Trophoblast cell (in vitro differentiated cells and primary cell): ENCODE measurements around the gene KLF16.

Source experiments
- DNase-seq, 2 donors: peaks; one replicate each; pipeline ENCODE4 v3.0.0-alpha.2; 2016
- H2AFZ ChIP-seq: 2 replicates; pipeline ENCODE4 v1.6.1; 2013; ENCODE audit warnings: low read length, moderate library complexity, mild to moderate bottlenecking; ENCODE audit not compliant: insufficient read depth, poor library complexity
- H2AK5ac ChIP-seq: 2 replicates; pipeline ENCODE4 v1.6.1; 2013; ENCODE audit warnings: mild to moderate bottlenecking, low read length
- H2BK120ac ChIP-seq: 2 replicates; pipeline ENCODE4 v1.6.1; 2013; ENCODE audit warnings: low read length, mild to moderate bottlenecking, moderate library complexity; ENCODE audit not compliant: insufficient read depth, poor library complexity
- H2BK12ac ChIP-seq: 2 replicates; pipeline ENCODE4 v1.6.1; 2013; ENCODE audit warnings: mild to moderate bottlenecking, low read length, moderate library complexity
- H2BK5ac ChIP-seq: 2 replicates; pipeline ENCODE4 v1.6.1; 2013; ENCODE audit warnings: low read length, low read depth, moderate library complexity, mild to moderate bottlenecking; ENCODE audit not compliant: poor library complexity
- H3K14ac ChIP-seq: 2 replicates; pipeline ENCODE4 v1.6.1; 2013; ENCODE audit warnings: mild to moderate bottlenecking, low read length
- H3K18ac ChIP-seq: 2 replicates; pipeline ENCODE4 v1.6.1; 2013; ENCODE audit warnings: mild to moderate bottlenecking, low read length
- H3K23ac ChIP-seq: 2 replicates; pipeline ENCODE4 v1.6.1; 2013; ENCODE audit warnings: low read length
- H3K27ac ChIP-seq: 2 replicates; pipeline ENCODE4 v1.5.1; 2013; ENCODE audit warnings: low read depth, mild to moderate bottlenecking, inconsistent platforms, low read length, moderate library complexity
- H3K27me3 ChIP-seq: 2 replicates; pipeline ENCODE4 v1.6.1; 2013; ENCODE audit warnings: inconsistent platforms, mild to moderate bottlenecking, low read length, moderate library complexity; ENCODE audit not compliant: insufficient read depth
- H3K36me3 ChIP-seq, 2 experiments: 1 replicate in 1 of 2; 2 replicates in 1 of 2; pipeline ENCODE4 v1.6.1; 2013; ENCODE audit warnings: low read length in 2 of 2, mild to moderate bottlenecking in 2 of 2, moderate library complexity in 1 of 2; ENCODE audit not compliant: insufficient read depth in 2 of 2, control insufficient read depth in 1 of 2
- H3K4ac ChIP-seq: 2 replicates; pipeline ENCODE4 v1.6.1; 2013; ENCODE audit warnings: low read depth, mild to moderate bottlenecking, low read length, moderate library complexity
- H3K4me1 ChIP-seq, 2 experiments: 1 replicate in 1 of 2; 2 replicates in 1 of 2; pipeline ENCODE4 v1.6.1; 2013; ENCODE audit warnings: low read length in 2 of 2, mild to moderate bottlenecking in 2 of 2, moderate library complexity in 1 of 2; ENCODE audit not compliant: insufficient read depth in 2 of 2, control insufficient read depth in 1 of 2
- H3K4me2 ChIP-seq: 2 replicates; pipeline ENCODE4 v1.6.1; 2013; ENCODE audit warnings: inconsistent platforms, mild to moderate bottlenecking, low read length, moderate library complexity
- H3K4me3 ChIP-seq: 2 replicates; pipeline ENCODE4 v1.5.1; 2013; ENCODE audit warnings: mild to moderate bottlenecking, low read depth, low read length, inconsistent platforms
- H3K79me1 ChIP-seq: one replicate; pipeline ENCODE4 v1.6.1; 2013; ENCODE audit warnings: low read length
- H3K79me2 ChIP-seq: 2 replicates; pipeline ENCODE4 v1.6.1; 2013; ENCODE audit warnings: low read length, mild to moderate bottlenecking; ENCODE audit not compliant: control insufficient read depth, insufficient read depth, poor library complexity
- H3K9ac ChIP-seq: 2 replicates; pipeline ENCODE4 v1.6.1; 2013; ENCODE audit warnings: mild to moderate bottlenecking, low read length
- H3K9me3 ChIP-seq: 2 replicates; pipeline ENCODE4 v1.6.1; 2013; ENCODE audit warnings: low read depth, mild to moderate bottlenecking, control low read depth, inconsistent platforms, low read length; ENCODE audit not compliant: insufficient read depth
- H4K12ac ChIP-seq: 2 replicates; pipeline ENCODE4 v1.6.1; 2013; ENCODE audit warnings: low read depth, mild to moderate bottlenecking, low read length, moderate library complexity
- H4K8ac ChIP-seq: 2 replicates; pipeline ENCODE4 v1.6.1; 2013; ENCODE audit warnings: low read depth, mild to moderate bottlenecking, low read length, moderate library complexity
- H4K91ac ChIP-seq: one replicate; pipeline ENCODE4 v1.6.1; 2013; ENCODE audit warnings: low read depth, mild to moderate bottlenecking, low read length, moderate library complexity
- WGBS: extraction: QIAGEN DNeasy Blood & Tissue Kit; methylation state at CpG from one replicate; pipeline ENCODE4 v1.1.7; 2013; ENCODE audit warnings: missing lambda C conversion rate; ENCODE audit not compliant: insufficient read length, insufficient coverage; ENCODE audit errors: extremely low coverage; 5-methylcytosine and 5-hydroxymethylcytosine counted together

KLF16 gene

GRCh38 chr19:1813192-1814182, 49.9 kb downstream of the KLF16 start:
- Histone ChIP-seq H3K79me2 (no peaks in the 10 kb centered on the region), H3K36me3 (peaks cover 38% of the 10 kb centered on the region in 2 experiments), H3K27ac (no peak overlapping the region), H4K91ac (no peak overlapping the region), H3K4me3 (peak overlapping the region; percentile 62), H2AFZ (no peak overlapping the region), H3K4ac (no peak overlapping the region), H3K23ac (no peak overlapping the region), H2BK5ac (no peak overlapping the region), H3K79me1 (no peaks in the 10 kb centered on the region), H2BK120ac (no peak overlapping the region), H3K4me2 (peak overlapping the region; percentile 88), H3K4me1 (peaks cover 0 to 14% of the 10 kb centered on the region in 2 experiments), H4K8ac (no peak overlapping the region), H2BK12ac (no peak overlapping the region), H2AK5ac (no peak overlapping the region), H4K12ac (no peak overlapping the region), H3K14ac (no peak overlapping the region), H3K27me3 (no peaks in the 10 kb centered on the region), H3K9ac (no peak overlapping the region), H3K18ac (no peak overlapping the region), H3K9me3 (no peaks in the 10 kb centered on the region)
- DNase-seq: no peak
- WGBS: no CpG with 5 or more reads among the region's 21 CpGs

GRCh38 chr19:1812426-1813191, 50.8 kb downstream of the KLF16 start:
- H3K9ac ChIP-seq: peak overlapping the region; percentile 10
- H3K14ac ChIP-seq: no peak overlapping the region
- H4K91ac ChIP-seq: no peak overlapping the region
- no peaks in the 10 kb centered on the region for H3K79me1 ChIP-seq
- H2AK5ac ChIP-seq: no peak overlapping the region
- peak overlapping the region; percentile 57 for H2AFZ ChIP-seq
- H3K9me3 ChIP-seq: no peaks in the 10 kb centered on the region
- no peak overlapping the region for H3K23ac ChIP-seq
- peak overlapping the region; percentile 63 for H4K8ac ChIP-seq
- H3K36me3 ChIP-seq: peaks cover 29% of the 10 kb centered on the region in 2 experiments
- H3K4ac ChIP-seq: no peak overlapping the region
- H3K27ac ChIP-seq: no peak overlapping the region
- H3K27me3 ChIP-seq: no peaks in the 10 kb centered on the region
- no peak overlapping the region for H2BK120ac ChIP-seq
- H3K4me2 ChIP-seq: peak overlapping the region; percentile 88
- no peak overlapping the region for H3K18ac ChIP-seq
- no peak overlapping the region for H4K12ac ChIP-seq
- no peak overlapping the region for H2BK12ac ChIP-seq
- peak overlapping the region; percentile 62 for H3K4me3 ChIP-seq
- H3K79me2 ChIP-seq: no peaks in the 10 kb centered on the region
- no CpG with 5 or more reads among the region's 47 CpGs for WGBS
- H3K4me1 ChIP-seq: peaks cover 0 to 14% of the 10 kb centered on the region in 2 experiments
- peak; percentile 93 to 94 for DNase-seq
- H2BK5ac ChIP-seq: no peak overlapping the region

GRCh38 chr19:1811942-1812425, 51.4 kb downstream of the KLF16 start, which contains the start of gene ATP8B3:
TSS of gene ATP8B3 (minus strand) at chr19:1812276. CDS start at chr19:1811736, 540 bp downstream.
- H3K79me2 ChIP-seq: no peaks in the 10 kb centered on the region
- peak within 1 kb of the TSS; percentile 36 for H4K91ac ChIP-seq
- peak within 1 kb of the TSS; percentile 57 for H2AFZ ChIP-seq
- peaks cover 23% of the 10 kb centered on the region in 2 experiments for H3K36me3 ChIP-seq
- H3K4me2 ChIP-seq: peak within 1 kb of the TSS; percentile 88
- H3K27ac ChIP-seq: no peak within 1 kb of the TSS
- H3K9ac ChIP-seq: peak within 1 kb of the TSS; percentile 10
- no peak within 1 kb of the TSS for H2AK5ac ChIP-seq
- no peak within 1 kb of the TSS for H2BK12ac ChIP-seq
- H3K23ac ChIP-seq: no peak within 1 kb of the TSS
- peak within 1 kb of the TSS; percentile 31 for H4K12ac ChIP-seq
- no peak within 1 kb of the TSS for H2BK120ac ChIP-seq
- no peak within 1 kb of the TSS for H2BK5ac ChIP-seq
- no peaks in the 10 kb centered on the region for H3K79me1 ChIP-seq
- no peak for DNase-seq
- H3K4me1 ChIP-seq: peaks cover 0 to 14% of the 10 kb centered on the region in 2 experiments
- no peak within 1 kb of the TSS for H3K14ac ChIP-seq
- WGBS: no CpG with 5 or more reads among the region's 48 CpGs
- H3K4me3 ChIP-seq: peak within 1 kb of the TSS; percentile 62
- no peaks in the 10 kb centered on the region for H3K9me3 ChIP-seq
- no peak within 1 kb of the TSS for H3K4ac ChIP-seq
- no peaks in the 10 kb centered on the region for H3K27me3 ChIP-seq
- peak within 1 kb of the TSS; percentile 37 for H3K18ac ChIP-seq
- peak within 1 kb of the TSS; percentile 63 for H4K8ac ChIP-seq

GRCh38 chr19:1811472-1811894, 51.9 kb downstream of the KLF16 start:
- Histone ChIP-seq H3K4ac (no peak overlapping the region), H3K23ac (no peak overlapping the region), H3K4me3 (no peak overlapping the region), H3K79me1 (no peaks in the 10 kb centered on the region), H4K91ac (no peak overlapping the region), H3K18ac (no peak overlapping the region), H3K27ac (no peak overlapping the region), H2AK5ac (no peak overlapping the region), H4K8ac (peak overlapping the region; percentile 51), H3K27me3 (no peaks in the 10 kb centered on the region), H3K4me2 (no peak overlapping the region), H3K4me1 (peaks cover 0 to 14% of the 10 kb centered on the region in 2 experiments), H2BK5ac (no peak overlapping the region), H3K79me2 (no peaks in the 10 kb centered on the region), H3K9me3 (no peaks in the 10 kb centered on the region), H2BK120ac (no peak overlapping the region), H2BK12ac (no peak overlapping the region), H2AFZ (no peak overlapping the region), H3K36me3 (peaks cover 18% of the 10 kb centered on the region in 2 experiments), H3K14ac (no peak overlapping the region), H3K9ac (no peak overlapping the region), H4K12ac (peak overlapping the region; percentile 10)
- peak; percentile 91 to 92 for DNase-seq
- no CpG with 5 or more reads among the region's 13 CpGs for WGBS
